HFFc6 (cell line): Measurements from ENCODE around the gene PTPN13. TPM values are rescaled to one million over a fixed set of nuclear protein-coding genes. Genes with fewer than 3 reads are reported as not detected.
A peak's percentile ranks its signal among the peaks of the same experiment; 100 is the strongest.

Experiments
- DNase-seq: peaks from one replicate; pipeline ENCODE4 v3.0.0-alpha.2; 2018
- H3K27ac Mint-ChIP-seq: 2 replicates; pipeline ENCODE4 v1.8.0; 2020; ENCODE audit warnings: mild to moderate bottlenecking, mixed read lengths
- H3K27me3 Mint-ChIP-seq: 2 replicates; pipeline ENCODE4 v1.8.0; 2021; ENCODE audit warnings: mild to moderate bottlenecking, moderate library complexity, mixed read lengths; ENCODE audit not compliant: insufficient read depth
- H3K36me3 Mint-ChIP-seq: 2 replicates; pipeline ENCODE4 v1.8.0; 2021; ENCODE audit warnings: low read depth, mixed read lengths
- H3K4me1 Mint-ChIP-seq: 2 replicates; pipeline ENCODE4 v1.8.0; 2020; ENCODE audit warnings: low read depth, mixed read lengths
- H3K4me3 Mint-ChIP-seq: 2 replicates; pipeline ENCODE4 v1.8.0; 2020; ENCODE audit warnings: mild to moderate bottlenecking, moderate library complexity, mixed read lengths
- H3K9me3 Mint-ChIP-seq: 2 replicates; pipeline ENCODE4 v1.8.0; 2020; ENCODE audit warnings: mild to moderate bottlenecking, mixed read lengths
- CTCF ChIP-seq: fragments of 200-600 bp; sonication (generic); IDR thresholded peaks from 2 replicates; pipeline ENCODE4 v1.5.0; 2021; ENCODE audit warnings: antibody characterized with exemption, mild to moderate bottlenecking
- total RNA-seq, 6 experiments: library from RNA; stranded (reverse); fragmentation: NEBNext Ultra II Directional; extraction: Animal tissue kit (Norgen Biotek cat#: 25700); gene quantifications; 2 replicates in 1 of 6; 3 replicates in 5 of 6; pipeline ENCODE4 v1.2.3, GENCODE V29; 2021

PTPN13 gene
- total RNA-seq, 6 experiments from 2014 or later, result 48.2 to 65.7 (median 58.1) TPM

GRCh38 chr4:86778175-86778574, 184.1 kb downstream of the PTPN13 start:
- no peak for TF ChIP-seq CTCF
- Mint-ChIP-seq H3K27ac (no peak overlapping the region), H3K36me3 (peaks cover 37% of the 10 kb centered on the region), H3K9me3 (no peaks in the 10 kb centered on the region), H3K27me3 (no peaks in the 10 kb centered on the region; the same call in 1 of the 2 replicates), H3K4me1 (peaks cover 11% of the 10 kb centered on the region), H3K4me3 (no peak overlapping the region)
- DNase-seq, result no peak

- Mint-ChIP-seq H3K9me3 (peaks cover 9% of the 10 kb centered on the region), H3K4me1 (peaks cover 7% of the 10 kb centered on the region; the same call in 1 of the 2 replicates), H3K4me3 (no peak overlapping the region), H3K27me3 (peaks cover 3% of the 10 kb centered on the region; the same call in 1 of the 2 replicates), H3K27ac (no peak overlapping the region), H3K36me3 (peaks cover 61% of the 10 kb centered on the region)
- no peak for TF ChIP-seq CTCF
- DNase-seq, result no peak
These were observed 194.7 kb downstream of the PTPN13 start for GRCh38 chr4:86788826-86789225.

GRCh38 chr4:86791126-86791525, 197.0 kb downstream of the PTPN13 start:
- H3K36me3 Mint-ChIP-seq, result peaks cover 66% of the 10 kb centered on the region
- H3K9me3 Mint-ChIP-seq, result peaks cover 23% of the 10 kb centered on the region

GRCh38 chr4:86809809-86810208, 215.7 kb downstream of the PTPN13 start:
- Mint-ChIP-seq H3K4me1 (no peaks in the 10 kb centered on the region; the same call in 1 of the 2 replicates), H3K36me3 (peaks cover 50% of the 10 kb centered on the region), H3K9me3 (no peaks in the 10 kb centered on the region), H3K27ac (no peak overlapping the region), H3K27me3 (no peaks in the 10 kb centered on the region; the same call in none of the 2 replicates), H3K4me3 (no peak overlapping the region)
- TF ChIP-seq CTCF, result no peak
- no peak for DNase-seq

More at GRCh38 chr4:86791126-86791525, 197.0 kb downstream of the PTPN13 start:
- peak; percentile 48 for TF ChIP-seq CTCF
- H3K27ac Mint-ChIP-seq, result no peak overlapping the region
- H3K27me3 Mint-ChIP-seq, result peaks cover 7% of the 10 kb centered on the region
- no peak for DNase-seq
- no peak overlapping the region for H3K4me3 Mint-ChIP-seq
- peaks cover 7% of the 10 kb centered on the region; the same call in 1 of the 2 replicates for H3K4me1 Mint-ChIP-seq

GRCh38 chr4:86810847-86811246, 216.7 kb downstream of the PTPN13 start:
- TF ChIP-seq CTCF, result no peak
- H3K9me3 Mint-ChIP-seq, result peaks cover 8% of the 10 kb centered on the region
- DNase-seq, result no peak
- H3K36me3 Mint-ChIP-seq, result peaks cover 60% of the 10 kb centered on the region
- no peak overlapping the region for H3K4me3 Mint-ChIP-seq
- no peak overlapping the region for H3K27ac Mint-ChIP-seq
- H3K4me1 Mint-ChIP-seq, result peaks cover 5% of the 10 kb centered on the region
- no peaks in the 10 kb centered on the region; the same call in none of the 2 replicates for H3K27me3 Mint-ChIP-seq
